Upper lobe of left lung (tissue), 4 donors: ENCODE measurements around the gene CPNE4.

ENCODE experiments used
- CTCF ChIP-seq, 6 experiments: fragments of 450-650 bp in 4 of 6; fragments of 200-600 bp in 2 of 6; sonication (generic) in 2 of 6; IDR thresholded peaks; one replicate each; pipeline ENCODE4 v1.5.1; 2016 to 2019; ENCODE audit warnings: antibody characterized with exemption in 6 of 6
- EP300 ChIP-seq, 4 donors: sonication (generic); formaldehyde crosslinking; IDR thresholded peaks; one replicate each; pipeline ENCODE4 v1.5.1; 2017; ENCODE audit warnings: antibody characterized with exemption in 4 of 4, control low read depth in 2 of 4

- TF ChIP-seq EP300 (IDR thresholded peaks at IDR 0.05) (no peak), CTCF (IDR thresholded peaks at IDR 0.05) (no peak)
Observed at GRCh38 chr3:132008837-132009236, 26.0 kb downstream of the CPNE4 start.
